ENCODE results near the gene HJURP. TPM values are rescaled to one million over a fixed set of nuclear protein-coding genes. Genes with fewer than 3 reads are reported as not detected.
A peak's percentile ranks its signal among the peaks of the same experiment; 100 is the strongest.

The HJURP gene
- total RNA-seq, 2 donors from 2014 or later, result 0.16 to 0.37 TPM

GRCh38 chr2:233857511-233858141 lies 3.3 kb upstream of the HJURP start:
- Histone ChIP-seq H3K27me3 (no peaks in the 10 kb centered on the region), H3K4me3 (no peak overlapping the region), H3K36me3 (no peaks in the 10 kb centered on the region), H3K27ac (no peak overlapping the region), H3K9me3 (no peaks in the 10 kb centered on the region), H3K4me1 (peaks cover 0 to 11% of the 10 kb centered on the region in 2 donors)
- peak in 1 of 2 donors; percentile 55 for TF ChIP-seq CTCF (IDR thresholded peaks at IDR 0.05)
- no peak for DNase-seq (ENCODE audit: low spot score)

GRCh38 chr2:233856184-233856583 lies 1.8 kb upstream of the HJURP start:
- TF ChIP-seq CTCF (IDR thresholded peaks at IDR 0.05), result no peak

GRCh38 chr2:233855345-233855744 lies 1.0 kb upstream of the HJURP start:
- H3K36me3 ChIP-seq, result no peaks in the 10 kb centered on the region
- DNase-seq (ENCODE audit: low spot score), result no peak
- H3K27me3 ChIP-seq, result no peaks in the 10 kb centered on the region
- H3K4me3 ChIP-seq, result no peak overlapping the region
- no peak overlapping the region for H3K27ac ChIP-seq
- peaks cover 0 to 11% of the 10 kb centered on the region in 2 donors for H3K4me1 ChIP-seq
- TF ChIP-seq CTCF (IDR thresholded peaks at IDR 0.05), result no peak
- no peaks in the 10 kb centered on the region for H3K9me3 ChIP-seq

More at GRCh38 chr2:233856184-233856583, 1.8 kb upstream of the HJURP start:
- no peak overlapping the region for H3K4me3 ChIP-seq
- no peak overlapping the region for H3K27ac ChIP-seq
- H3K27me3 ChIP-seq, result no peaks in the 10 kb centered on the region
- H3K4me1 ChIP-seq, result peaks cover 0 to 11% of the 10 kb centered on the region in 2 donors
- DNase-seq (ENCODE audit: low spot score), result no peak
- no peaks in the 10 kb centered on the region for H3K9me3 ChIP-seq
- no peaks in the 10 kb centered on the region for H3K36me3 ChIP-seq

GRCh38 chr2:233853883-233854240 lies 473 bp downstream of the HJURP start:
- no peaks in the 10 kb centered on the region for H3K9me3 ChIP-seq
- no peak for TF ChIP-seq CTCF (IDR thresholded peaks at IDR 0.05)
- no peak for DNase-seq (ENCODE audit: low spot score)
- H3K27me3 ChIP-seq, result no peaks in the 10 kb centered on the region
- H3K36me3 ChIP-seq, result no peaks in the 10 kb centered on the region
- peak overlapping the region; percentile 59 to 73 for H3K4me3 ChIP-seq
- no peak overlapping the region for H3K27ac ChIP-seq
- H3K4me1 ChIP-seq, result peaks cover 0 to 11% of the 10 kb centered on the region in 2 donors

- DNase-seq (ENCODE audit: low spot score), result no peak
- no peak for TF ChIP-seq CTCF (IDR thresholded peaks at IDR 0.05)
- Histone ChIP-seq H3K4me1 (peaks cover 0 to 11% of the 10 kb centered on the region in 2 donors), H3K4me3 (peak overlapping the region in 1 of 2 donors; percentile 73), H3K27me3 (no peaks in the 10 kb centered on the region), H3K36me3 (no peaks in the 10 kb centered on the region), H3K9me3 (no peaks in the 10 kb centered on the region), H3K27ac (no peak overlapping the region)
Observed at GRCh38 chr2:233853353-233853752, 982 bp downstream of the HJURP start.

- DNase-seq (ENCODE audit: low spot score), result no peak
- Histone ChIP-seq H3K36me3 (no peaks in the 10 kb centered on the region), H3K4me3 (no peak overlapping the region), H3K27ac (no peak overlapping the region), H3K9me3 (no peaks in the 10 kb centered on the region), H3K4me1 (peaks cover 0 to 11% of the 10 kb centered on the region in 2 donors), H3K27me3 (no peaks in the 10 kb centered on the region)
- TF ChIP-seq CTCF (IDR thresholded peaks at IDR 0.05), result no peak
Observed at GRCh38 chr2:233852056-233852455, 2.3 kb downstream of the HJURP start.
